ENCODE data around the gene COPG2. TPM values are rescaled to one million over a fixed set of nuclear protein-coding genes. Genes with fewer than 3 reads are reported as not detected.

Gene COPG2
- polyA plus RNA-seq, 1 donor from 2014 or later = 37.9 TPM

DNA sequence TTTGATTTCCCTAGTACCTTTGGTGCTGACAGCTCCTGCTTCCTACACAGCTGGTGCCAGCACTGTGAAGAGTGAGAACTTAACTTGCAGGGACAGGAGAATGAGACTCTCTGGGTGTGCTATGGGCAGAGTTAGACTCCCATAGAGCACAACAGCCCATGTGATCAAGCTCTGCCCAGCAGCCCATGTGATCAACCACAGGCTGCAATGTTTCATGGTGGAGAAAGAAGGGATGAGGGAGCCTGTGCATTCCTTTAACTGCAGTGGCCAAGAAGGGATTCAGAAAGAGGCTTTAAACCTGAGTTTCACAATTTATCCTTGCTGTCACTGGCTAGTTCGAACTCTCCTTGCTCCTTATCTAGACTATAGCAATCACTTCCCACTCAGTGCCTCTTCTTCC is 186.7 kb downstream of the COPG2 start:
- no peak overlapping the region for H3K4me2 ChIP-seq (ENCODE audit: low read length)

DNA sequence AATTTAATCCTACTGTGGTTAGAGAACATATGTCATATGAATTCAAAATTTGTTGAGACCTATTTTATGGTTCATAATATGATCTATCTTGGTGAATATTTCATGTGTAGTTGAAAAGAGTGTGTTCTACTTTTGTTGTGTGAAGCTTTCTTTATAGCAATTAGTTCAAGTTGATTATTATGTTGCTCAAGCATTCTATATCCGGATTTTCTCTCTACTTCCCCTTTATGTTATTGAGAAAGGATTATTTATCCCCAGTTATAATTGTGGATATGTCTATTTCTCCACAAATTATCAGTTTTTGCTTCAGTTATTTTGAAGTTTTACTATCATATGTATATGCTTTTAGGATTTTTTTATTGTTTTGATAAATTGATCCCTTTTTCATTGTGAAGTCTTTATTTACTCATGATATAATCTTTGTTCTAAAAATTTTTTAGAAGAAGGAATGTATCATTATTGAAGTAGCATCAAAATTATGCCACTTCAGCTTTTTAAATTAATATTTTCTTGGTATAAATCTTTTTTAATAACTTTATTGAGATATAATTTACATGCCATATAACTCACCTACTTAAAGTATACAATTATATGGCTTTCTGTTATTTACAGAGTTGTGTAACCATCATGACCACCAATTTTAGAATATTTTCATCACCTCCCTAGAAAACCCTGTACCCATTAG is 188.7 kb downstream of the COPG2 start:
- Histone ChIP-seq H3K9me2 (ENCODE audit: insufficient read depth, low read length) (no peaks in the 10 kb centered on the region), H3K36me3 (ENCODE audit: insufficient read depth, low read length) (no peaks in the 10 kb centered on the region), H4K20me1 (ENCODE audit: insufficient read depth) (no peaks in the 10 kb centered on the region), H3K4me3 (ENCODE audit: low read length) (no peak overlapping the region), H3K9me3 (ENCODE audit: low read length) (no peaks in the 10 kb centered on the region), H3K79me2 (replicated peaks; ENCODE audit: insufficient read depth, low read length) (no peaks in the 10 kb centered on the region), H3K4me2 (ENCODE audit: low read length) (no peak overlapping the region), H2AFZ (ENCODE audit: low read depth, low read length) (no peak overlapping the region), H3K9ac (ENCODE audit: low read length) (no peak overlapping the region), H3K27ac (ENCODE audit: low read length) (no peak overlapping the region), H3F3A (ENCODE audit: insufficient read depth, low read length, poor library complexity, severe bottlenecking) (peaks cover 21% of the 10 kb centered on the region), H3K27me3 (ENCODE audit: insufficient read depth, low read depth, low read length) (no peaks in the 10 kb centered on the region)
- no peak for TF ChIP-seq RAD21 (conservative IDR thresholded peaks at IDR 0.05)

More for the DNA sequence above, 186.7 kb downstream of the COPG2 start:
- Histone ChIP-seq H3K27me3 (ENCODE audit: insufficient read depth, low read depth, low read length) (no peaks in the 10 kb centered on the region), H3K9ac (ENCODE audit: low read length) (no peak overlapping the region), H3K4me3 (ENCODE audit: low read length) (no peak overlapping the region), H2AFZ (ENCODE audit: low read depth, low read length) (no peak overlapping the region), H3K9me2 (ENCODE audit: insufficient read depth, low read length) (no peaks in the 10 kb centered on the region), H3K79me2 (replicated peaks; ENCODE audit: insufficient read depth, low read length) (peaks cover 4% of the 10 kb centered on the region), H4K20me1 (ENCODE audit: insufficient read depth) (no peaks in the 10 kb centered on the region), H3K27ac (ENCODE audit: low read length) (no peak overlapping the region), H3F3A (ENCODE audit: insufficient read depth, low read length, poor library complexity, severe bottlenecking) (peaks cover 6% of the 10 kb centered on the region), H3K9me3 (ENCODE audit: low read length) (no peaks in the 10 kb centered on the region), H3K36me3 (ENCODE audit: insufficient read depth, low read length) (no peaks in the 10 kb centered on the region)
- TF ChIP-seq POLR2AphosphoS5 (IDR thresholded peaks at IDR 0.05) (no peak), MXI1 (conservative IDR thresholded peaks at IDR 0.05; ENCODE audit: poor library complexity, severe bottlenecking) (no peak), SMC3 (conservative IDR thresholded peaks at IDR 0.05; ENCODE audit: poor library complexity) (no peak), CTCF (IDR thresholded peaks at IDR 0.05; ENCODE audit: poor library complexity, severe bottlenecking) (no peak), EZH2 (IDR thresholded peaks at IDR 0.05; ENCODE audit: borderline replicate concordance, insufficient read depth, low read length, poor library complexity, severe bottlenecking) (no peak), TAF1 (IDR thresholded peaks at IDR 0.05; ENCODE audit: low read depth) (no peak), EP300 (conservative IDR thresholded peaks at IDR 0.05; ENCODE audit: poor library complexity, severe bottlenecking) (no peak), RAD21 (conservative IDR thresholded peaks at IDR 0.05) (no peak)
- TF ChIP-seq, protein P1, sequence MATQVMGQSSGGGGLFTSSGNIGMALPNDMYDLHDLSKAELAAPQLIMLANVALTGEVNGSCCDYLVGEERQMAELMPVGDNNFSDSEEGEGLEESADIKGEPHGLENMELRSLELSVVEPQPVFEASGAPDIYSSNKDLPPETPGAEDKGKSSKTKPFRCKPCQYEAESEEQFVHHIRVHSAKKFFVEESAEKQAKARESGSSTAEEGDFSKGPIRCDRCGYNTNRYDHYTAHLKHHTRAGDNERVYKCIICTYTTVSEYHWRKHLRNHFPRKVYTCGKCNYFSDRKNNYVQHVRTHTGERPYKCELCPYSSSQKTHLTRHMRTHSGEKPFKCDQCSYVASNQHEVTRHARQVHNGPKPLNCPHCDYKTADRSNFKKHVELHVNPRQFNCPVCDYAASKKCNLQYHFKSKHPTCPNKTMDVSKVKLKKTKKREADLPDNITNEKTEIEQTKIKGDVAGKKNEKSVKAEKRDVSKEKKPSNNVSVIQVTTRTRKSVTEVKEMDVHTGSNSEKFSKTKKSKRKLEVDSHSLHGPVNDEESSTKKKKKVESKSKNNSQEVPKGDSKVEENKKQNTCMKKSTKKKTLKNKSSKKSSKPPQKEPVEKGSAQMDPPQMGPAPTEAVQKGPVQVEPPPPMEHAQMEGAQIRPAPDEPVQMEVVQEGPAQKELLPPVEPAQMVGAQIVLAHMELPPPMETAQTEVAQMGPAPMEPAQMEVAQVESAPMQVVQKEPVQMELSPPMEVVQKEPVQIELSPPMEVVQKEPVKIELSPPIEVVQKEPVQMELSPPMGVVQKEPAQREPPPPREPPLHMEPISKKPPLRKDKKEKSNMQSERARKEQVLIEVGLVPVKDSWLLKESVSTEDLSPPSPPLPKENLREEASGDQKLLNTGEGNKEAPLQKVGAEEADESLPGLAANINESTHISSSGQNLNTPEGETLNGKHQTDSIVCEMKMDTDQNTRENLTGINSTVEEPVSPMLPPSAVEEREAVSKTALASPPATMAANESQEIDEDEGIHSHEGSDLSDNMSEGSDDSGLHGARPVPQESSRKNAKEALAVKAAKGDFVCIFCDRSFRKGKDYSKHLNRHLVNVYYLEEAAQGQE (IDR thresholded peaks at IDR 0.05; ENCODE audit: borderline replicate concordance) = no peak
